Smooth muscle cell (in vitro differentiated cells): ENCODE results near the gene ASB15. TPM values are rescaled to one million over a fixed set of nuclear protein-coding genes. Genes with fewer than 3 reads are reported as not detected.
"Not testable (repeated sequence)": the region's sequence is repeated elsewhere in the genome, so short reads cannot be mapped to it uniquely, and the experiment has no call there.

Source experiments
- DNase-seq: peaks from one replicate; lab custom pipeline; 2025; ENCODE audit not compliant: unreplicated experiment; lab: John Stamatoyannopoulos, UW
- H2AFZ ChIP-seq: fragments of 200-600 bp; sonication (generic); 2 replicates; pipeline ENCODE4 v1.6.0; 2016; ENCODE audit warnings: antibody characterized with exemption, low read depth, mild to moderate bottlenecking
- H3F3A ChIP-seq: fragments of 200-600 bp; sonication (generic); 2 replicates; pipeline ENCODE4 v1.6.0; 2017; ENCODE audit warnings: antibody characterized with exemption, low read depth
- H3K27ac ChIP-seq: fragments of 200-600 bp; sonication (generic); 2 replicates; pipeline ENCODE4 v1.5.1; 2016; ENCODE audit warnings: low read depth, mild to moderate bottlenecking
- H3K27me3 ChIP-seq: fragments of 200-600 bp; sonication (generic); 2 replicates; pipeline ENCODE4 v1.6.1; 2016; ENCODE audit warnings: low read depth, mild to moderate bottlenecking
- H3K36me3 ChIP-seq: fragments of 200-600 bp; sonication (generic); 2 replicates; pipeline ENCODE4 v1.5.1; 2016; ENCODE audit warnings: low read depth
- H3K4me1 ChIP-seq: fragments of 200-600 bp; sonication (generic); 2 replicates; pipeline ENCODE4 v1.5.1; 2016; ENCODE audit warnings: low read depth
- H3K4me2 ChIP-seq: fragments of 200-600 bp; sonication (generic); 2 replicates; pipeline ENCODE4 v1.6.0; 2016; ENCODE audit warnings: mild to moderate bottlenecking
- H3K4me3 ChIP-seq: fragments of 200-600 bp; sonication (generic); 2 replicates; pipeline ENCODE4 v1.5.1; 2016; ENCODE audit warnings: mild to moderate bottlenecking
- H3K79me2 ChIP-seq: fragments of 200-600 bp; sonication (generic); 2 replicates; pipeline ENCODE4 v1.6.0; 2016; ENCODE audit warnings: low read depth, mild to moderate bottlenecking
- H3K9ac ChIP-seq: fragments of 200-600 bp; sonication (generic); 2 replicates; pipeline ENCODE4 v1.6.0; 2016; ENCODE audit warnings: low read depth
- H3K9me3 ChIP-seq: fragments of 200-600 bp; sonication (generic); replicated peaks from 2 replicates; pipeline ENCODE4 v1.5.1; 2016; ENCODE audit warnings: low read depth
- H4K20me1 ChIP-seq: fragments of 200-600 bp; sonication (generic); 2 replicates; pipeline ENCODE4 v1.6.0; 2016; ENCODE audit warnings: low read depth
- CTCF ChIP-seq: fragments of 200-600 bp; sonication (generic); IDR thresholded peaks from 2 replicates; pipeline ENCODE4 v1.5.1; 2017; ENCODE audit warnings: borderline replicate concordance, mild to moderate bottlenecking, antibody characterized with exemption; ENCODE audit not compliant: insufficient read depth, poor library complexity, severe bottlenecking
- WGBS: methylation state at CpG from one replicate; pipeline ENCODE4 v1.1.7; 2016; ENCODE audit warnings: low lambda C conversion rate; 5-methylcytosine and 5-hydroxymethylcytosine counted together
- polyA plus RNA-seq: library from polyadenylated mRNA; unstranded; fragments of >200 nt; fragmentation: Nextera tagmentation; extraction: Ambion mirVana; gene quantifications from 2 replicates; pipeline ENCODE4 v1.2.1, GENCODE V29; 2016
- total RNA-seq: library from RNA; depleted of rRNA; stranded (reverse); fragments of >200 nt; gene quantifications from 2 replicates; pipeline ENCODE4 v1.2.3, GENCODE V29; 2014

The ASB15 gene
- total RNA-seq: not detected in 2 replicates
- polyA plus RNA-seq: 0.07 and 0.20 TPM in 2 replicates

DNA sequence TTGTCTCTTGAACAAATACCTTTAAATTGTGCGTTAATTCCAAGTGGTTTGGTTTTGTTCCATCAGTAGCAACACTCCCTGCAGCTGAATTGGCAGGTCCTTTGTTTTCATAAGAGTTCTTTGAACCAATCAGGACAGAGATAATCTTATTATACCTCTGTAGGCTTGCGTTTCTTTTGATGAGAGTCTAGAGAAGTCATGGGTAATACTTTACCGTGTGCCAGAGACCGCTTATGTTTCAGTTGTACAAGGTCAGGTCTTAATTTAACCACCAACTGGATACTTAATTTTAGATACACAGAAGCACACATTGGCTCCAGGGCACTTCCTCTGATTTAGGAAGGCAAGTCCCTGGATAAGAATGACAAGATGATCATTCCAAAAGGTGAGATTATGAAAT, at the start of gene ASB15:
Gene ASB15 (plus strand): TSS at position 292 of the 400 bp plus-strand sequence. CDS start 12,682 bp downstream, outside the sequence.
- H3K79me2 ChIP-seq: no peaks in the 10 kb centered on the region
- H3F3A ChIP-seq: no peaks in the 10 kb centered on the region
- H3K27me3 ChIP-seq: no peaks in the 10 kb centered on the region
- H3K27ac ChIP-seq: no peak within 1 kb of the TSS
- no peak for DNase-seq
- no peak within 1 kb of the TSS for H3K9ac ChIP-seq
- H3K36me3 ChIP-seq: no peaks in the 10 kb centered on the region
- no peak within 1 kb of the TSS for H3K4me3 ChIP-seq
- no peaks in the 10 kb centered on the region for H3K9me3 ChIP-seq
- no peaks in the 10 kb centered on the region for H3K4me1 ChIP-seq
- 98% methylated on average over 4 of the region's 4 CpGs for WGBS
- H2AFZ ChIP-seq: peak within 1 kb of the TSS; percentile 41
- H3K4me2 ChIP-seq: no peak within 1 kb of the TSS
- TF ChIP-seq CTCF: no peak
- no peaks in the 10 kb centered on the region for H4K20me1 ChIP-seq

DNA sequence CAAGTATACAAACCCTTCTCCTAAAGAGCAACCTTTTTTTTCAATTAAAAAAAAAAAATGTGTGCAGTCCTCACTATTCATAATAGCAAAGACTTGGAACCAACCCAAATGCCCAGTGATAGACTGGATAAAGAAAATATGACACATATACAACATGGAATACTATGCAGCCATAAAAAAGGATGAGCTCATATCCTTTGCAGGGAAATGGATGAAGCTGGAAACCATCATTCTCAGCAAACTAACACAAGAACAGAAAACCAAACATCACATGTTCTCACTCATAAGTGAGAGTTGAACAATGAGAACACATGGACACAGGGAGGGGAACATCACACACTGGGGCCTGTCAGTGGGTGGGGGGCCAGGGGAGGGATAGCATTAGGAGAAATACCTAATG, 49.5 kb upstream of the ASB15 start:
- H3K27me3 ChIP-seq, H3K9me3 ChIP-seq, DNase-seq, H2AFZ ChIP-seq, H3K4me3 ChIP-seq, H3F3A ChIP-seq, H3K27ac ChIP-seq, H3K36me3 ChIP-seq, H3K4me2 ChIP-seq, H3K9ac ChIP-seq, H3K4me1 ChIP-seq: not testable (repeated sequence)
- H4K20me1 ChIP-seq: peaks cover 18% of the 10 kb centered on the region
- H3K79me2 ChIP-seq: peaks cover 73% of the 10 kb centered on the region

GRCh38 chr7:123552641-123553040, 49.0 kb upstream of the ASB15 start:
- no peak for TF ChIP-seq CTCF
- peaks cover 72% of the 10 kb centered on the region for H3K79me2 ChIP-seq
- no peak overlapping the region for H3K9ac ChIP-seq

GRCh38 chr7:123553159-123553558, 48.5 kb upstream of the ASB15 start:
- H4K20me1 ChIP-seq: peaks cover 10% of the 10 kb centered on the region
- no peak overlapping the region for H3K4me2 ChIP-seq
- H3K9me3 ChIP-seq: no peaks in the 10 kb centered on the region
- peaks cover 9% of the 10 kb centered on the region for H3K36me3 ChIP-seq
- H3K79me2 ChIP-seq: peaks cover 69% of the 10 kb centered on the region
- DNase-seq: no peak
- H3K9ac ChIP-seq: no peak overlapping the region
- peaks cover 9% of the 10 kb centered on the region for H3K4me1 ChIP-seq
- no peaks in the 10 kb centered on the region for H3F3A ChIP-seq
- H3K27me3 ChIP-seq: no peaks in the 10 kb centered on the region
- WGBS: 92% methylated on average over 3 of the region's 3 CpGs
- no peak overlapping the region for H2AFZ ChIP-seq
- no peak overlapping the region for H3K27ac ChIP-seq
- H3K4me3 ChIP-seq: no peak overlapping the region
- no peak for TF ChIP-seq CTCF

More at GRCh38 chr7:123552641-123553040, 49.0 kb upstream of the ASB15 start:
- Histone ChIP-seq H3K4me3 (no peak overlapping the region), H3K4me2 (no peak overlapping the region), H3K36me3 (peaks cover 9% of the 10 kb centered on the region), H3K27me3 (no peaks in the 10 kb centered on the region), H3K27ac (no peak overlapping the region), H4K20me1 (peaks cover 13% of the 10 kb centered on the region), H3K9me3 (no peaks in the 10 kb centered on the region), H3K4me1 (peaks cover 9% of the 10 kb centered on the region), H3F3A (no peaks in the 10 kb centered on the region), H2AFZ (no peak overlapping the region)
- WGBS: 92% methylated on average over 2 of the region's 2 CpGs
- no peak for DNase-seq
